ENCODE measurements around the gene DDX17. TPM values are rescaled to one million over a fixed set of nuclear protein-coding genes. Genes with fewer than 3 reads are reported as not detected.

The DDX17 gene
- total and polyA plus RNA-seq, 2 experiments from 2014 or later = 60.4 to 682 TPM

DNA sequence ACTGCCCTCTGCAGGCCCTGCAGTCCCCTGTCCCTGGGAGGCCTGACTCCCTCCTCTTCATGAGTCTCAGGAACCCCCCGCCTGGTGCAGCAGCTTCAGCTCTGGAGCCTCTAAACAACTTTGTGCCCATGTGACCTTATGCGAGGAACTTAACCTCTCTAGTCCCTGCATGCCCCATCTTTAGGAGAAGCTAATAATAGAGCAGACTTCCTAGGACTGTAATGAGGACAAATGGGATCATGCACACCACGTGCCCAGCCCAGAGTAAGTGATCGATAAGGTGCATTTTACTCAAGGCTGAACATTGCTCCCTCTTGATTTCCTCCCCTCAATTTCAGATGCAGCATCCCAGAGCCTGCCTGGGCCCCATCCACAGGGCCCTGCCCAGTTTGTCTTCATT is 70.1 kb downstream of the DDX17 start:
- H3K27ac ChIP-seq = peak overlapping the region; percentile 73
- no peaks in the 10 kb centered on the region for H3K27me3 ChIP-seq
- TF ChIP-seq CTCF (IDR thresholded peaks at IDR 0.05; ENCODE audit: low read depth, low read length) = no peak
- H3K4me3 ChIP-seq = no peak overlapping the region
- H3K9me3 ChIP-seq (ENCODE audit: low read depth) = no peaks in the 10 kb centered on the region
- peak in 1 of 2 donors; percentile 59 for DNase-seq (ENCODE audit: low read depth in 1 of 2, low spot score in 1 of 2)
- peaks cover 9% of the 10 kb centered on the region for H3K4me1 ChIP-seq (ENCODE audit: low read depth)
- H3K36me3 ChIP-seq = no peaks in the 10 kb centered on the region

DNA sequence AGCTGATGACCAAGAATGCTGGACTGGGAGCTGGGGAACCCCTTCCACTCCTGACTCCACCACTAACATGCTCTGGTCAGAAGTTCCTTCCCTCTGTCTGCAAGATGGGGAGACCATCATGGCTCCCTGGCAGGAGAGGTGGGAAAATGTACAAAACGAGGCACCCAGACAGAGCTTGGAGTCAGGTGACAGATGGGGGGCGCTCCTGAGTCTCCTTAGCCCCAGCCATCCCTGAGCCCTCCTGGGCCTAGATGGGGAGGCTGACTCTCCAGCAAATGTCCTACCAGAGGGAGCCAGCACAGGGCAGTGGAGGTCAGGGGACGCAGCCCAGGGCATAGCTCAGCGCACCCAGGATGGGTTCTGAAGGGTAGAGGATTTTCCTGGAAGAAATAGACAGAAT is 71.1 kb downstream of the DDX17 start:
- Histone ChIP-seq H3K9me3 (ENCODE audit: low read depth) (no peaks in the 10 kb centered on the region), H3K4me1 (ENCODE audit: low read depth) (peaks cover 9% of the 10 kb centered on the region), H3K27ac (no peak overlapping the region), H3K27me3 (no peaks in the 10 kb centered on the region), H3K4me3 (no peak overlapping the region), H3K36me3 (no peaks in the 10 kb centered on the region)
- no peak for DNase-seq (ENCODE audit: low read depth in 1 of 2, low spot score in 1 of 2)
- TF ChIP-seq CTCF (IDR thresholded peaks at IDR 0.05; ENCODE audit: low read depth, low read length) = no peak

DNA sequence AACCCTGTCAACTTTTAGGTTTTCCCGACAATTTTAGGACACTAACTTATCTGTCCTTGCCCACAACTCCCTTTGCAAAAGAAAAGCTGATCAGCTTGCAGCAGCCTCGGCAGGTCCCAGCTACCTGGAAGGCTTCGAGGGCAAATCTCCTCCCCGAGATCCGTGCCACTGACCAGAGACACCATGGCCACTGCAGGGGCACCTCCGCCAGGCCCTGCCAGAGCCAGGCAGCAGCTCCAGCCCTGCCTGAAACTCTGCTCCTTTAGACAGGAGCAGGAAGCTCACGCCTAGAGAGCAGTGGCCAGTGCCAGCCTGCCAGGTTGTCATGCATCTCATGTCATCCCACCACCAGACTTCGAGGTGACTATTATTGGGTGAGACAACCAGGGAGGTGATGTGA is 72.2 kb downstream of the DDX17 start:
- TF ChIP-seq CTCF (IDR thresholded peaks at IDR 0.05; ENCODE audit: low read depth, low read length) = no peak
- no peak overlapping the region for H3K4me3 ChIP-seq
- no peak overlapping the region for H3K27ac ChIP-seq
- no peak for DNase-seq (ENCODE audit: low read depth in 1 of 2, low spot score in 1 of 2)
- no peaks in the 10 kb centered on the region for H3K9me3 ChIP-seq (ENCODE audit: low read depth)
- no peaks in the 10 kb centered on the region for H3K36me3 ChIP-seq
- no peaks in the 10 kb centered on the region for H3K27me3 ChIP-seq
- H3K4me1 ChIP-seq (ENCODE audit: low read depth) = peaks cover 9% of the 10 kb centered on the region

Other genes with a start within 250 kb of the DDX17 start
- 65.7 and 70.3 TPM in 2 replicates for gene TMEM184B, start 233.3 kb downstream of the DDX17 start, total RNA-seq
- gene TMEM184B, start 233.3 kb downstream of the DDX17 start, polyA plus RNA-seq = 59.6 and 68.8 TPM in 2 replicates
- gene CSNK1E, start 188.9 kb downstream of the DDX17 start, total RNA-seq = 198 and 262 TPM in 2 replicates
- gene CSNK1E, start 188.9 kb downstream of the DDX17 start, polyA plus RNA-seq = 179 and 193 TPM in 2 replicates
- 19.3 and 27.5 TPM in 2 replicates for gene KCNJ4, start 51.1 kb downstream of the DDX17 start, total RNA-seq
- 3.2 and 4.9 TPM in 2 replicates for gene KCNJ4, start 51.1 kb downstream of the DDX17 start, polyA plus RNA-seq
- gene KDELR3, start 38.2 kb downstream of the DDX17 start, total RNA-seq = 13.1 and 19.7 TPM in 2 replicates
- gene KDELR3, start 38.2 kb downstream of the DDX17 start, polyA plus RNA-seq = 21.8 and 26.5 TPM in 2 replicates
- gene DMC1, start 63.9 kb upstream of the DDX17 start, total RNA-seq = 0.32 and 3.0 TPM in 2 replicates
- gene DMC1, start 63.9 kb upstream of the DDX17 start, polyA plus RNA-seq = 2.6 TPM in 1 of 2 replicates, not detected in the other
- gene FAM227A, start 150.1 kb upstream of the DDX17 start, total RNA-seq = 4.5 and 5.7 TPM in 2 replicates
- 2.9 and 7.4 TPM in 2 replicates for gene FAM227A, start 150.1 kb upstream of the DDX17 start, polyA plus RNA-seq
- 24.9 and 25.9 TPM in 2 replicates for gene CBY1, start 150.3 kb upstream of the DDX17 start, total RNA-seq
- 68.4 and 84.6 TPM in 2 replicates for gene CBY1, start 150.3 kb upstream of the DDX17 start, polyA plus RNA-seq
- gene TOMM22, start 175.6 kb upstream of the DDX17 start, total RNA-seq = 46.2 and 52.6 TPM in 2 replicates
- 123 and 151 TPM in 2 replicates for gene TOMM22, start 175.6 kb upstream of the DDX17 start, polyA plus RNA-seq
- 37.0 and 41.0 TPM in 2 replicates for gene JOSD1, start 194.6 kb upstream of the DDX17 start, total RNA-seq
- gene JOSD1, start 194.6 kb upstream of the DDX17 start, polyA plus RNA-seq = 3.1 and 4.4 TPM in 2 replicates
- 72.6 and 92.2 TPM in 2 replicates for gene GTPBP1, start 199.6 kb upstream of the DDX17 start, total RNA-seq
- gene GTPBP1, start 199.6 kb upstream of the DDX17 start, polyA plus RNA-seq = 49.8 and 65.3 TPM in 2 replicates
- gene SUN2, start 249.7 kb upstream of the DDX17 start, total RNA-seq = 41.4 and 105 TPM in 2 replicates
- 28.0 and 78.1 TPM in 2 replicates for gene SUN2, start 249.7 kb upstream of the DDX17 start, polyA plus RNA-seq